ENCODE measurements around the gene CCR5AS.

The CCR5AS gene

GRCh38 chr3:46358466-46358865 is 48.4 kb downstream of the CCR5AS start:
- Histone ChIP-seq H3K9me3 (ENCODE audit: low read depth) (no peaks in the 10 kb centered on the region), H3K4me1 (peaks cover 17% of the 10 kb centered on the region), H2AFZ (replicated peaks) (no peak overlapping the region), H3K9ac (no peak overlapping the region), H3K4me3 (no peak overlapping the region), H4K20me1 (ENCODE audit: low read depth) (no peaks in the 10 kb centered on the region), H3K27ac (no peak overlapping the region), H3K27me3 (no peaks in the 10 kb centered on the region), H3K79me2 (ENCODE audit: low read depth) (no peaks in the 10 kb centered on the region), H3K4me2 (no peak overlapping the region), H3F3A (ENCODE audit: low read depth) (peaks cover 3% of the 10 kb centered on the region), H3K36me3 (no peaks in the 10 kb centered on the region)
- peaks cover 26% of the 10 kb centered on the region for H3K4me1 Mint-ChIP-seq
- no peaks in the 10 kb centered on the region for H3K9me3 Mint-ChIP-seq
- peaks cover 3% of the 10 kb centered on the region for H3K27me3 Mint-ChIP-seq (ENCODE audit: insufficient read depth, low read depth)
- H3K4me3 Mint-ChIP-seq, result no peak overlapping the region
- H3K36me3 Mint-ChIP-seq, result no peaks in the 10 kb centered on the region
- DNase-seq (ENCODE audit: low spot score), result no peak
- H3K27ac Mint-ChIP-seq, result peak overlapping the region; percentile 51
- TF ChIP-seq CTCF (IDR thresholded peaks at IDR 0.05) (no peak), EZH2 (IDR thresholded peaks at IDR 0.05) (no peak), EZH2phosphoT487 (IDR thresholded peaks at IDR 0.05) (no peak)

DNA sequence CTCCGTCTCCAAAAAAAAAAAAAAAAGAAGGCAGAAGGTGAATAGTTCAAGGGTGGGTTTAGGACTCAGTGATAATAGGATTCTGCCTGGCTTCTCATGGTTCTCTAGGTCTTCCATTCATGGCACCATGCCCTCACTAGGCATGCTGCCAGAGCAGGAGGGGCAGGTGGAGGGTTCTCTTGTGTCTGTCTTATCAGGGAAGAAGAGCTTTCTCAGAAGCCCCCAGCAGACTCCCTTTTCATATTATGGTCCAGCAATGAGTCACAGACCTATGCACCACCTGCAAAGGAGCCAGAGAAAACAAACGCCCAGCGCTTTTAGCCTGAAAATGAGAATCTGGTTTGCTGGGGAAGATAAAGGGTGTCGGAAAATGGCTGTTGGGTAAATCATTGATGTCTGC is 50.0 kb downstream of the CCR5AS start:
- Histone ChIP-seq H3K4me1 (peaks cover 17% of the 10 kb centered on the region), H3K4me2 (no peak overlapping the region), H3K79me2 (ENCODE audit: low read depth) (no peaks in the 10 kb centered on the region), H3K9ac (no peak overlapping the region), H3K27me3 (no peaks in the 10 kb centered on the region), H3K4me3 (no peak overlapping the region), H3K27ac (no peak overlapping the region), H2AFZ (replicated peaks) (no peak overlapping the region), H3K9me3 (ENCODE audit: low read depth) (no peaks in the 10 kb centered on the region), H4K20me1 (ENCODE audit: low read depth) (no peaks in the 10 kb centered on the region), H3F3A (ENCODE audit: low read depth) (peaks cover 3% of the 10 kb centered on the region), H3K36me3 (no peaks in the 10 kb centered on the region)
- TF ChIP-seq CTCF (IDR thresholded peaks at IDR 0.05) (no peak), EZH2 (IDR thresholded peaks at IDR 0.05) (no peak), EZH2phosphoT487 (IDR thresholded peaks at IDR 0.05) (no peak)
- Mint-ChIP-seq H3K36me3 (no peaks in the 10 kb centered on the region), H3K4me1 (peaks cover 26% of the 10 kb centered on the region), H3K27ac (no peak overlapping the region), H3K4me3 (no peak overlapping the region), H3K27me3 (ENCODE audit: insufficient read depth, low read depth) (peaks cover 3% of the 10 kb centered on the region), H3K9me3 (no peaks in the 10 kb centered on the region)
- DNase-seq (ENCODE audit: low spot score), result no peak

GRCh38 chr3:46356276-46356675 is 50.6 kb downstream of the CCR5AS start:
- H3K27me3 Mint-ChIP-seq (ENCODE audit: insufficient read depth, low read depth), result peaks cover 3% of the 10 kb centered on the region

More at GRCh38 chr3:46356276-46356675, 50.6 kb downstream of the CCR5AS start:
- TF ChIP-seq EZH2phosphoT487 (IDR thresholded peaks at IDR 0.05) (no peak), CTCF (IDR thresholded peaks at IDR 0.05) (no peak), EZH2 (IDR thresholded peaks at IDR 0.05) (no peak)
- no peaks in the 10 kb centered on the region for H3K79me2 ChIP-seq (ENCODE audit: low read depth)
- H3K27ac ChIP-seq, result no peak overlapping the region
- Mint-ChIP-seq H3K9me3 (no peaks in the 10 kb centered on the region), H3K4me1 (peaks cover 25% of the 10 kb centered on the region), H3K27ac (no peak overlapping the region), H3K4me3 (no peak overlapping the region), H3K36me3 (no peaks in the 10 kb centered on the region)
- H4K20me1 ChIP-seq (ENCODE audit: low read depth), result no peaks in the 10 kb centered on the region
- H3F3A ChIP-seq (ENCODE audit: low read depth), result peaks cover 3% of the 10 kb centered on the region
- H3K9ac ChIP-seq, result no peak overlapping the region
- peaks cover 17% of the 10 kb centered on the region for H3K4me1 ChIP-seq
- DNase-seq (ENCODE audit: low spot score), result no peak
- no peak overlapping the region for H2AFZ ChIP-seq (replicated peaks)
- H3K4me2 ChIP-seq, result no peak overlapping the region
- H3K36me3 ChIP-seq, result no peaks in the 10 kb centered on the region
- H3K27me3 ChIP-seq, result no peaks in the 10 kb centered on the region
- no peak overlapping the region for H3K4me3 ChIP-seq
- no peaks in the 10 kb centered on the region for H3K9me3 ChIP-seq (ENCODE audit: low read depth)

Data from neural progenitor cell (in vitro differentiated cells).